Measurements from ENCODE around the gene MTPN.

MTPN gene

GRCh38 chr7:135944753-135945152 is 32.4 kb downstream of the MTPN start:
- no peak for TF ChIP-seq CTCF (IDR thresholded peaks at IDR 0.05)
- no peaks in the 10 kb centered on the region for H3K27me3 Mint-ChIP-seq (ENCODE audit: low read depth, poor library complexity)
- no peak overlapping the region for H3K27ac Mint-ChIP-seq
- no peak for DNase-seq
- no peak overlapping the region for H3K4me3 Mint-ChIP-seq
- H3K36me3 Mint-ChIP-seq (ENCODE audit: low read depth) = peaks cover 29% of the 10 kb centered on the region
- H3K4me1 Mint-ChIP-seq = peaks cover 18% of the 10 kb centered on the region
- no peaks in the 10 kb centered on the region for H3K9me3 Mint-ChIP-seq

- no peak for TF ChIP-seq CTCF (IDR thresholded peaks at IDR 0.05)
- DNase-seq = no peak
- Mint-ChIP-seq H3K27ac (peak overlapping the region; percentile 12), H3K36me3 (ENCODE audit: low read depth) (peaks cover 16% of the 10 kb centered on the region), H3K9me3 (no peaks in the 10 kb centered on the region), H3K4me1 (peaks cover 33% of the 10 kb centered on the region), H3K4me3 (no peak overlapping the region), H3K27me3 (ENCODE audit: low read depth, poor library complexity) (no peaks in the 10 kb centered on the region)
Observed at GRCh38 chr7:135943134-135943879, 33.9 kb downstream of the MTPN start.

- Mint-ChIP-seq H3K4me1 (peaks cover 38% of the 10 kb centered on the region), H3K27ac (no peak overlapping the region), H3K9me3 (no peaks in the 10 kb centered on the region), H3K4me3 (no peak overlapping the region), H3K36me3 (ENCODE audit: low read depth) (peaks cover 10% of the 10 kb centered on the region), H3K27me3 (ENCODE audit: low read depth, poor library complexity) (no peaks in the 10 kb centered on the region)
- TF ChIP-seq CTCF (IDR thresholded peaks at IDR 0.05) = no peak
- DNase-seq = no peak
Observed at GRCh38 chr7:135942614-135943013, 34.5 kb downstream of the MTPN start.

GRCh38 chr7:135940077-135941075 is 36.8 kb downstream of the MTPN start:
- DNase-seq = no peak
- no peak overlapping the region for H3K4me3 Mint-ChIP-seq
- peaks cover 59% of the 10 kb centered on the region for H3K4me1 Mint-ChIP-seq
- no peak overlapping the region for H3K27ac Mint-ChIP-seq
- TF ChIP-seq CTCF (IDR thresholded peaks at IDR 0.05) = no peak
- H3K36me3 Mint-ChIP-seq (ENCODE audit: low read depth) = peaks cover 7% of the 10 kb centered on the region
- peaks cover 5% of the 10 kb centered on the region for H3K9me3 Mint-ChIP-seq
- peaks cover 1% of the 10 kb centered on the region for H3K27me3 Mint-ChIP-seq (ENCODE audit: low read depth, poor library complexity)

- peaks cover 5% of the 10 kb centered on the region for H3K9me3 Mint-ChIP-seq
- peak overlapping the region; percentile 68 for H3K27ac Mint-ChIP-seq
- DNase-seq = no peak
- no peak overlapping the region for H3K4me3 Mint-ChIP-seq
- peaks cover 3% of the 10 kb centered on the region for H3K27me3 Mint-ChIP-seq (ENCODE audit: low read depth, poor library complexity)
- peaks cover 66% of the 10 kb centered on the region for H3K4me1 Mint-ChIP-seq
- H3K36me3 Mint-ChIP-seq (ENCODE audit: low read depth) = peaks cover 18% of the 10 kb centered on the region
- TF ChIP-seq CTCF (IDR thresholded peaks at IDR 0.05) = no peak
Observed at GRCh38 chr7:135939261-135939812, 37.8 kb downstream of the MTPN start.

Data from nephron progenitor cell (in vitro differentiated cells).